ENCODE data around the gene HS1BP3. TPM values are rescaled to one million over a fixed set of nuclear protein-coding genes. Genes with fewer than 3 reads are reported as not detected.

Gene HS1BP3
- total RNA-seq, 1 donor from 2014 or later, result 19.6 TPM

DNA sequence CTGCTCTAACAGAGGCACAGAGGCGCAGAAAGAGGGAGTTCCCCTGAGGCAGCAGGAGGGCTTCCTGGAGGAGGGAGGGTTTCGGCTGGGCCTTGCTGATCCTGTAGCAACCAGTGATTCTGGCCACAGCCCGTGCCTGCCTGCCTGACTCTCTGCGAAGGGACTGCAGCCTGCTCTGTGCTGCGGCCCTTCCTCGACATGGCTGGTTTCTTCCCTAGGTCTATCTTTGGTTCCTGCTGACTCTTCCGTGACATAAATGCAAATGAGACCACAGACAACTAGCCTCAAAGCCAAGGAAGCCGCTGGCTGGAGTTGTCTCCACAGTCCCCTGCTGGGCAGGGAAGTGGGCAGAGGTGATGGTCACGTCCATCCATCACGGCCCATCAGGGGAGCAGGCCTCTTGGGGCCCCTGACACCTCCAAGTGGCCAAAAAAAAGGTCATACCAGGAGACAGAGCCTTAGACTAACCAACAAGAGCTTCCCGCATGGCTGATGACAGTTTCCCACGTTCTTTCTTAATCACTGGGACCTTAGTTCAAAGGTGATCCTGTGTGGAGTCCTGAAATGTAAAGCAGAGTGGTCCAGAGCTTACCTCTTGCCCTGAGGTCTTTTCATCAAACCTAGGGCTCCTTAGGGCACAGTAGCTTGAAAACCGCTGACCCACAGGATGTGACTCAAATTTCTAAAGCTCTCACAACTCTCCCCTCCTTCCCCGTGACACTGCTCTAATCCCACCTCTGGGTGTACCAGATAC lies 55.3 kb downstream of the HS1BP3 start:
- H3K9me3 Mint-ChIP-seq, result no peaks in the 10 kb centered on the region
- no peak for DNase-seq (ENCODE audit: low read depth, low spot score)
- H3K27me3 Mint-ChIP-seq (ENCODE audit: low read depth), result no peaks in the 10 kb centered on the region
- peak overlapping the region; percentile 68 for H3K4me3 Mint-ChIP-seq
- TF ChIP-seq, protein P1, sequence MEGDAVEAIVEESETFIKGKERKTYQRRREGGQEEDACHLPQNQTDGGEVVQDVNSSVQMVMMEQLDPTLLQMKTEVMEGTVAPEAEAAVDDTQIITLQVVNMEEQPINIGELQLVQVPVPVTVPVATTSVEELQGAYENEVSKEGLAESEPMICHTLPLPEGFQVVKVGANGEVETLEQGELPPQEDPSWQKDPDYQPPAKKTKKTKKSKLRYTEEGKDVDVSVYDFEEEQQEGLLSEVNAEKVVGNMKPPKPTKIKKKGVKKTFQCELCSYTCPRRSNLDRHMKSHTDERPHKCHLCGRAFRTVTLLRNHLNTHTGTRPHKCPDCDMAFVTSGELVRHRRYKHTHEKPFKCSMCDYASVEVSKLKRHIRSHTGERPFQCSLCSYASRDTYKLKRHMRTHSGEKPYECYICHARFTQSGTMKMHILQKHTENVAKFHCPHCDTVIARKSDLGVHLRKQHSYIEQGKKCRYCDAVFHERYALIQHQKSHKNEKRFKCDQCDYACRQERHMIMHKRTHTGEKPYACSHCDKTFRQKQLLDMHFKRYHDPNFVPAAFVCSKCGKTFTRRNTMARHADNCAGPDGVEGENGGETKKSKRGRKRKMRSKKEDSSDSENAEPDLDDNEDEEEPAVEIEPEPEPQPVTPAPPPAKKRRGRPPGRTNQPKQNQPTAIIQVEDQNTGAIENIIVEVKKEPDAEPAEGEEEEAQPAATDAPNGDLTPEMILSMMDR (conservative IDR thresholded peaks at IDR 0.05), result no peak
- H3K36me3 Mint-ChIP-seq (ENCODE audit: low read depth), result no peaks in the 10 kb centered on the region
- H3K27ac Mint-ChIP-seq (ENCODE audit: unreplicated experiment), result peak overlapping the region; percentile 45
- H3K4me1 Mint-ChIP-seq, result peaks cover 78% of the 10 kb centered on the region

DNA sequence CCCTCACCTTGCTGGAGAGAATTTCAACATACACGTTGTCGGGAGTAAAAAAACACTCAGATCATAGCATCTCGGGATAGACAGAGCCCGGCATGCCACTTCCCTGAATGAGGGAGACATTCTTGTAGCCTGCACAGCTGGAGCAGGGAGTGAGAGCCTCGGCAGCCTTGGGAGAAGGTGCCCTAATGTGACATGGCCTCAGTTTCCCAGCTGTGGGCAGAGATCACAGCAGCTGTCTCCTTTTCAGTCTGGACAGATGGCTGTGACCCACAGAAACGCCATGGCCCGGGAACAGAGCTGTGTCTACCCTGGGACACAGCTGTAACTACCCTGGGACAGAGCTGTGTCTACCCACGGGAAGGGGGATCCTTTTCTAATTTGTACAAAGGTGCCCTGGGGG lies 55.9 kb downstream of the HS1BP3 start:
- Mint-ChIP-seq H3K4me3 (peak overlapping the region; percentile 35), H3K27me3 (ENCODE audit: low read depth) (no peaks in the 10 kb centered on the region), H3K27ac (ENCODE audit: unreplicated experiment) (no peak overlapping the region), H3K36me3 (ENCODE audit: low read depth) (no peaks in the 10 kb centered on the region), H3K9me3 (no peaks in the 10 kb centered on the region), H3K4me1 (peaks cover 79% of the 10 kb centered on the region)
- no peak for DNase-seq (ENCODE audit: low read depth, low spot score)
- TF ChIP-seq, protein P1 (conservative IDR thresholded peaks at IDR 0.05), result no peak

DNA sequence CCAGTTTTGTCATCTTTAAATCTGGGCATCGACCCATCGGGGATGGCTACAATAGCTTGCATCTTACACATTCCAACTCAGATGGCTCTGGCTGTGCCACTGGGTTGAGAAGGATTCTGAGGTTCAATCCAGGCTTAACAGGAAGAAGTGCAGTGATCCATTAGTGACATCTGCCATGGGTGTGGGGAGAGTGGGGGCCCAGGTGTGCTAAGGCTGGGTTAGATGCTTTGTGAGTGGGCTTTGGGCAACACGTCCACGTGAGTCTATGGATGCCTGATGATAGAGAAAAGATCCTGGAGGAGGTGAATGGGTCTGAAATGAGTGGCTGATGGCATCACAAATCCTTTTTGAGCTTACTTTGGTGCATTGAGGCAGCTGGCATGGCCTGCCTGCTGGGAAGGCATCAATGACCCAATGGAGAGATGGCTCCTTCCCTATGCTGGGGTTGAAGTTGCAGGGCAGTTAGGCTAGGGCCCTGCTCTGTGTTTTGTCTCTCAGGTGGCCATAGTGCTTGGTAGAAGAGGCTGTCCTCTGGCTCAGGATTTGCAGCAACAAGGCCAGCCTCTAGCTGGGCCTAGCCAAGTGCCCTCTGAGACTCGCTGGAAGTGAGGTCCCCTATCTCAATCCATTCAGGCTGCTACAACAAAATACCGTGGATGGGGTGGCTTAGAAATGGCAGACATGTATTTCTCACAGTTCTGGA lies 56.7 kb downstream of the HS1BP3 start:
- H3K27me3 Mint-ChIP-seq (ENCODE audit: low read depth), result no peaks in the 10 kb centered on the region
- H3K4me3 Mint-ChIP-seq, result peak overlapping the region; percentile 35
- DNase-seq (ENCODE audit: low read depth, low spot score), result no peak
- H3K4me1 Mint-ChIP-seq, result peaks cover 73% of the 10 kb centered on the region
- no peaks in the 10 kb centered on the region for H3K9me3 Mint-ChIP-seq
- TF ChIP-seq, protein P1 (conservative IDR thresholded peaks at IDR 0.05), result no peak
- peak overlapping the region; percentile 91 for H3K27ac Mint-ChIP-seq (ENCODE audit: unreplicated experiment)
- H3K36me3 Mint-ChIP-seq (ENCODE audit: low read depth), result no peaks in the 10 kb centered on the region

DNA sequence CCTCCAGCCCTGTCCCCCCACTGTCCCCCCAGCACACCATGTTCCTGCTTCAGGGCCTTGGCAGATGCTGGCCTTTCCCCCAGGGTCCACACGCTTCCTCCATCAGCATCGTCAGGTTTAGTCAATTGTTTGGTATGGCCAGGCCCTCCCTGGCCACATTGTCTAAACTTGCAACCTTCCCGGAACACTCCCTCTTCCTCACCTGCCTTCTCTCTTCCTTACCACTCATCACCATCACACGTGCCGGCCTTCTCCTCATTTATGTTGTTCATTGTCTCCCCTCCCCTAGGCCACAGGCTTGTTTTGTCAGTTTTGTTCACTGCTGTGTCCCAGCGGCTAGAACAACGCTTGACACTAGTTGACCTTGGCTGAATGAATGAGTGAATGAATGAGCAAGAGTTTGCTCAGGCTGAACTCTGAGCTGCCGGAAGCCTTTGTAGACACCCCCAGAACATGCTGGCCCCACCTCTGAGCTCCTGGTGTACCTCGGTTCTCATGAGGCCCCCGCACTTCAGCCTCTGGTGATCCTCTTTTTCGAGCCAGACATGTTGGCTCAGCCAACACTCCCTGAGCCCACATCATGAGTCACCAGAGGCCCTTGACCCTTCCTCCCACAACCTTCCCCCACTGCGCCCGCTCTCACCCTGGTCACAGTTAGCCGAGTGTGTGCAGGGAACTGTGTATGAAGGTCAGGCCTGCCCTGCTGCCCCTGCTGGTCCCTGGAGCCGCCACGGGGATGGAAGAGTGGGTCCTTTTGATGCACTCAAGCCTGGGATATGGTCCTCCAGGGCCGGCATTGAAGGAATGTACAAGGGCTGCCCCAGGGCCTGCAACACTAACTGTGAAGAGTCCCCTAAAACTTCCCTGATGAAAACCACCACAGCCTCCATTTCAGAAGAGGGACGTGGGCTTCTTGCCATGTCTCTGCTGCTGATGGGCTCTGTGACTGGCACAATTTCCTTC lies 57.5 kb downstream of the HS1BP3 start:
- Mint-ChIP-seq H3K9me3 (no peaks in the 10 kb centered on the region), H3K36me3 (ENCODE audit: low read depth) (no peaks in the 10 kb centered on the region), H3K4me1 (peaks cover 74% of the 10 kb centered on the region), H3K27me3 (ENCODE audit: low read depth) (no peaks in the 10 kb centered on the region), H3K27ac (ENCODE audit: unreplicated experiment) (peak overlapping the region; percentile 77), H3K4me3 (peak overlapping the region; percentile 22)
- TF ChIP-seq, protein P1 (conservative IDR thresholded peaks at IDR 0.05), result no peak
- DNase-seq (ENCODE audit: low read depth, low spot score), result peak; percentile 49

Measured in neural crest cell (in vitro differentiated cells).